ENCODE data around the gene PFKM. TPM values are rescaled to one million over a fixed set of nuclear protein-coding genes. Genes with fewer than 3 reads are reported as not detected.

PFKM gene
- total and polyA plus RNA-seq, 2 donors (not counting 3 experiments of a cell fraction or from before 2014, with no cell fraction given) = 53.4 to 74.4 TPM

DNA sequence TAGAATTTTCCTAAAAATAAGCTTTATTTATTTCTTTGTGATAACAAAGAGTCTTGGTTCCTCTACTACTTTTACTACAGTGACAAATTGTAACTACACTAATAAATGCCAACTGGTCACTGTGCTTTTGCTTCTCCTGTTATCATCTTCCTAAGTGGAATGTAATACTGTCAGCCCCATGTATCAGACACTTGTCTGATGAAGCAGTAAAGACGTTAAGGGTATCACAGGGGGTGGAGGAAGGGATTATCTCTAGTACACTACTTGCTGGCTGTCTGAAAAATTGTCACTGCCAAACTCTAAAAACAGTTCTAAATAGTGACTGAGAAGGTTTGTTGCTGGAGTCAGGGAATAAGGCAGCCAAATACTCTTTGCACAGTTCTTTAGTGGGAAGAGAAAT is 26.8 kb downstream of the PFKM start:
- CTCF ChIA-PET = interaction anchor here (1.3 kb wide), 1 partner anchor 472 kb away, joined by 4 read pairs; no protein-coding TSS in a partner anchor
- intact Hi-C loops (cut with micrococcal nuclease) = no loop called here
- H3K36me3 ChIP-seq (ENCODE audit: control insufficient read depth in 2 of 2, extremely low read depth in 1 of 2, insufficient read depth in 2 of 2, low read length in 2 of 2) = peaks cover 21 to 22% of the 10 kb centered on the region in 2 experiments

More for the DNA sequence above, 26.8 kb downstream of the PFKM start:
- no peaks in the 10 kb centered on the region for H3K9me3 ChIP-seq (replicated peaks; ENCODE audit: control insufficient read depth, insufficient read depth, low read length)
- no TSS peak for BruUV-seq (replicated peaks)
- H3K79me2 ChIP-seq (ENCODE audit: control insufficient read depth, insufficient read depth, low read length) = no peaks in the 10 kb centered on the region
- no peaks in the 10 kb centered on the region for H3K9me1 ChIP-seq (replicated peaks; ENCODE audit: control insufficient read depth, extremely low read depth, insufficient read depth, low read length)
- POLR2A ChIA-PET = no interaction called here
- H3K4me2 ChIP-seq (ENCODE audit: insufficient read depth, low read length) = no peak overlapping the region
- H3K4me1 ChIP-seq (ENCODE audit: control insufficient read depth, extremely low read depth, insufficient read depth, low read length) = no peaks in the 10 kb centered on the region
- dilution Hi-C loops (cut with MboI; ENCODE audit: extremely low pct_ligation_motif_present, low sequenced_read_pairs) = no loop called here
- TF ChIP-seq, protein P1, sequence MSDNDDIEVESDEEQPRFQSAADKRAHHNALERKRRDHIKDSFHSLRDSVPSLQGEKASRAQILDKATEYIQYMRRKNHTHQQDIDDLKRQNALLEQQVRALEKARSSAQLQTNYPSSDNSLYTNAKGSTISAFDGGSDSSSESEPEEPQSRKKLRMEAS (IDR thresholded peaks at IDR 0.05; ENCODE audit: insufficient read depth, insufficient read length) = no peak
- no peak for TF ChIP-seq MYC (IDR thresholded peaks at IDR 0.05; ENCODE audit: low read depth, low read length)
- TF ChIP-seq POLR2A (IDR thresholded peaks at IDR 0.05; ENCODE audit: low read depth, low read length) = no peak
- no peak for TF ChIP-seq FOS (IDR thresholded peaks at IDR 0.05; ENCODE audit: borderline replicate concordance, insufficient read depth, low read length)
- TF ChIP-seq JUN (IDR thresholded peaks at IDR 0.05; ENCODE audit: borderline replicate concordance, insufficient read depth, insufficient read length, low read depth) = no peak
- TF ChIP-seq POLR2AphosphoS5 (IDR thresholded peaks at IDR 0.05; ENCODE audit: insufficient read depth, low read depth, low read length) = no peak
- no peak for TF ChIP-seq GATA2 (IDR thresholded peaks at IDR 0.05; ENCODE audit: insufficient read depth, insufficient read length, low read depth, low read length)
- TF ChIP-seq, protein P2, sequence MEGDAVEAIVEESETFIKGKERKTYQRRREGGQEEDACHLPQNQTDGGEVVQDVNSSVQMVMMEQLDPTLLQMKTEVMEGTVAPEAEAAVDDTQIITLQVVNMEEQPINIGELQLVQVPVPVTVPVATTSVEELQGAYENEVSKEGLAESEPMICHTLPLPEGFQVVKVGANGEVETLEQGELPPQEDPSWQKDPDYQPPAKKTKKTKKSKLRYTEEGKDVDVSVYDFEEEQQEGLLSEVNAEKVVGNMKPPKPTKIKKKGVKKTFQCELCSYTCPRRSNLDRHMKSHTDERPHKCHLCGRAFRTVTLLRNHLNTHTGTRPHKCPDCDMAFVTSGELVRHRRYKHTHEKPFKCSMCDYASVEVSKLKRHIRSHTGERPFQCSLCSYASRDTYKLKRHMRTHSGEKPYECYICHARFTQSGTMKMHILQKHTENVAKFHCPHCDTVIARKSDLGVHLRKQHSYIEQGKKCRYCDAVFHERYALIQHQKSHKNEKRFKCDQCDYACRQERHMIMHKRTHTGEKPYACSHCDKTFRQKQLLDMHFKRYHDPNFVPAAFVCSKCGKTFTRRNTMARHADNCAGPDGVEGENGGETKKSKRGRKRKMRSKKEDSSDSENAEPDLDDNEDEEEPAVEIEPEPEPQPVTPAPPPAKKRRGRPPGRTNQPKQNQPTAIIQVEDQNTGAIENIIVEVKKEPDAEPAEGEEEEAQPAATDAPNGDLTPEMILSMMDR (IDR thresholded peaks at IDR 0.05; ENCODE audit: extremely low read depth in 1 of 2, insufficient read depth in 1 of 2, low read depth in 1 of 2, low read length in 2 of 2) = no peak
- no peak for TF ChIP-seq EZH2 (IDR thresholded peaks at IDR 0.05; ENCODE audit: borderline replicate concordance, low read depth, low read length, severe bottlenecking)
- no peak for FAIRE-seq
- H3K9ac ChIP-seq (replicated peaks; ENCODE audit: extremely low read depth, insufficient read depth, low read length) = no peak overlapping the region
- H3K27ac ChIP-seq (ENCODE audit: insufficient read depth, low read depth, low read length) = no peak overlapping the region
- no peak overlapping the region for H2AFZ ChIP-seq (ENCODE audit: low read depth, low read length)
- H3K27me3 ChIP-seq (ENCODE audit: control insufficient read depth in 2 of 2, insufficient read depth in 2 of 2, low read length in 2 of 2) = no peaks in the 10 kb centered on the region
- peaks cover 2% of the 10 kb centered on the region for H4K20me1 ChIP-seq (replicated peaks; ENCODE audit: control insufficient read depth, extremely low read depth, insufficient read depth, low read length)
- no peak for DNase-seq (ENCODE audit: low read depth, low spot score)
- H3K4me3 ChIP-seq (replicated peaks in 1 of 3; ENCODE audit: insufficient read depth in 1 of 3, low read depth in 1 of 3, low read length in 3 of 3) = no peak overlapping the region
